GM18868 (cell line): ENCODE measurements around the gene VIT.
A peak's percentile ranks its signal among the peaks of the same experiment; 100 is the strongest.

Experiments
- ATAC-seq: cut with Tn5 transposase; IDR thresholded peaks from one replicate; pipeline ENCODE4 v1.9.1; 2021; ENCODE audit warnings: mild to moderate bottlenecking, moderate library complexity; ENCODE audit not compliant: unreplicated experiment

Gene VIT

GRCh38 chr2:36756438-36756837 lies 59.9 kb downstream of the VIT start:
- no peak for ATAC-seq

- ATAC-seq: no peak
Measured at GRCh38 chr2:36762764-36763490, 66.4 kb downstream of the VIT start.

GRCh38 chr2:36769106-36769505 lies 72.6 kb downstream of the VIT start:
- no peak for ATAC-seq

GRCh38 chr2:36770542-36771287 lies 74.2 kb downstream of the VIT start:
- peak; percentile 79 for ATAC-seq

- no peak for ATAC-seq
Measured at GRCh38 chr2:36771671-36772070, 75.2 kb downstream of the VIT start.

- ATAC-seq: no peak
Measured at GRCh38 chr2:36773947-36774346, 77.4 kb downstream of the VIT start.

GRCh38 chr2:36775261-36775660 lies 78.8 kb downstream of the VIT start:
- ATAC-seq: no peak

GRCh38 chr2:36775806-36776205 lies 79.3 kb downstream of the VIT start:
- ATAC-seq: no peak

GRCh38 chr2:36777272-36777671 lies 80.8 kb downstream of the VIT start:
- ATAC-seq: no peak

GRCh38 chr2:36777788-36778187 lies 81.3 kb downstream of the VIT start:
- ATAC-seq: no peak

- no peak for ATAC-seq
Measured at GRCh38 chr2:36779462-36779861, 83.0 kb downstream of the VIT start.

GRCh38 chr2:36780231-36780839 lies 83.8 kb downstream of the VIT start:
- peak; percentile 56 for ATAC-seq

GRCh38 chr2:36781907-36782720 lies 85.6 kb downstream of the VIT start:
- no peak for ATAC-seq

GRCh38 chr2:36783246-36783645 lies 86.7 kb downstream of the VIT start:
- no peak for ATAC-seq

- ATAC-seq: peak; percentile 71
Measured at GRCh38 chr2:36785179-36785795, 88.8 kb downstream of the VIT start.

- no peak for ATAC-seq
Measured at GRCh38 chr2:36789181-36789804, 92.8 kb downstream of the VIT start.

GRCh38 chr2:36792951-36793350 lies 96.4 kb downstream of the VIT start:
- ATAC-seq: no peak

GRCh38 chr2:36797324-36798070 lies 101.0 kb downstream of the VIT start:
- ATAC-seq: no peak

- no peak for ATAC-seq
Measured at GRCh38 chr2:36798724-36799123, 102.2 kb downstream of the VIT start.

GRCh38 chr2:36800381-36800780 lies 103.9 kb downstream of the VIT start:
- ATAC-seq: no peak
